T follicular helper cell (primary cell): ENCODE data around the gene MYRIP.

Source experiments
- DNase-seq: peaks from one replicate; pipeline ENCODE4 v3.0.0-alpha.2; 2020; ENCODE audit warnings: low read depth

The MYRIP gene

GRCh38 chr3:40189118-40189517, 379.7 kb downstream of the MYRIP start:
- no peak for DNase-seq

DNA sequence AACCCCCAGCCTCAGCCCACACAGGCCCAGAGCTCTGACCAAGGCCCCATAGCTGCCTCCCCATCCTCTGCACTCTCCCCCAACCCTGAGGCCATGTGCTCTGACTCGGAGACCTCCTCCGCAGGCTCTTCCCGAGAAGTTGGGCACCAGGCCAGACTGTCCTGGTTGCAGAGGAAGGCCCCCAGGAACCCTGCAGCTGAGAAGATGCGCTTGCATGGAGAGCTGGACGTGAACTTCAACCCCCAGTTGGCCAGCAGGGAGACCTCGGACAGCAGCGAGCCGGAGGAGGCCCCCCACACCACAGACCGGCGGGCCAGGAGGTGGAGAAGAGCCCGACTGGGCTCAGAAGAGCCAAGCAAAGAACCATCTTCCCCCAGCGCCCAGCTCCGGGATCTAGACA, 380.6 kb downstream of the MYRIP start:
- no peak for DNase-seq

- no peak for DNase-seq
Observed at GRCh38 chr3:40191251-40191650, 381.8 kb downstream of the MYRIP start.

GRCh38 chr3:40191850-40192448, 382.5 kb downstream of the MYRIP start:
- DNase-seq: peak; percentile 20

GRCh38 chr3:40192628-40193027, 383.2 kb downstream of the MYRIP start:
- no peak for DNase-seq

- no peak for DNase-seq
Observed at GRCh38 chr3:40196966-40197365, 387.6 kb downstream of the MYRIP start.

- no peak for DNase-seq
Observed at GRCh38 chr3:40200692-40201316, 391.4 kb downstream of the MYRIP start.

- DNase-seq: no peak
Observed at GRCh38 chr3:40201770-40202169, 392.4 kb downstream of the MYRIP start.

- no peak for DNase-seq
Observed at GRCh38 chr3:40206522-40206921, 397.1 kb downstream of the MYRIP start.

DNA sequence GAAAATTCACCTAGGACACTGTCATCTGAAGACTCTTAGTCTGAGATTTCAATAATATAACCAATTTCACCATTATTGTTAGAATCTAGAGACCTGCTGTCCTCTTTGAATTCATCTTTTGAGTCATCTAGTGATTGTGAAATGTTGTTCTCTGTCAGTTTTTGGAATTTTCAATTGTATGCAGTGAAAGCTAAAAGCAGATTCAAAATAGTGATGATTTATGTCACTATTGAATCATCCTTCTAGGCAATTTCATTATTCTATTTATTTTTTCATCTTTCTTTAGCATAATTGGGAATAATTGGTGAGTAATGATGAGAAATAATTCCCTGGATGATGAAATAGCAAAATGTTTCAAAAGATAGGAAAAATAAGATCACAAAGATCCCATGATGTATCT, 398.4 kb downstream of the MYRIP start:
- no peak for DNase-seq

DNA sequence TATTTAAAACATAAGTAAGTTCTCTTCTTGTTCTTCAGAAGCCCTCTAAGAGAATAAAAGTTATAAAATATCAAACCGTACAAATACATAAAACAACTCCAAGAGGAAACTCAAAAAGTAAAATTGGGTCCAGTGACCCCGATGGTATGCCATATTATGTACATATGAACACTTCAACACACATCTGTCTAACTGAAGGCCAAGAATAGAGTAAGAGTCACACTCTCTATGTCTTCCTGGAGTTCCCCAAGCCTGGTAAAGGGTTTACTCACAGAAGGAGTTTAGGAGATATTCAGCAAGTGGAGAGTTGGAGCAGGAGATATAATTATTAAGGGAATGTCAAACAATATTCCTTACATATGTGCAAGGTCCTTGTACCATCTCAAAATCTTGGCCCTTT, 398.8 kb downstream of the MYRIP start:
- no peak for DNase-seq

- no peak for DNase-seq
Observed at GRCh38 chr3:40211579-40211978, 402.2 kb downstream of the MYRIP start.

GRCh38 chr3:40213556-40213955, 404.1 kb downstream of the MYRIP start:
- no peak for DNase-seq

DNA sequence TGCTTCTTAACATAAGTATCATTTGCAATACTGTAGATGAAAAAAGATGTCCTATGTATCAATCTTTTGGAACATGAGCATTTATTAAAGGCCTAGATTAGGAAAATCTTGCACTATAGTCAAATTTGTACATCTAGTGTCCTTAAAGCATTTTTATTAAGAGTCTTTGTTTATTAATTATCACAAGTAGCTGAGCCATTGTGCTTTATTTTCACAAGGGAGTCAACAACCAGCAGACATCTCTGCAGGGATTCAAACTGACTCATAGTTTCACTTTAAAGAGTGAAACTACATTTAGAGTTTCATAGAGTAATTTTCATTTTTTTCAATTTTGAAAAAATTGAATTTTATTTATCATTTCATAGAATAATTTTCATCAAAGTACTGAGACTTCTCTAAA, 405.6 kb downstream of the MYRIP start:
- DNase-seq: no peak

DNA sequence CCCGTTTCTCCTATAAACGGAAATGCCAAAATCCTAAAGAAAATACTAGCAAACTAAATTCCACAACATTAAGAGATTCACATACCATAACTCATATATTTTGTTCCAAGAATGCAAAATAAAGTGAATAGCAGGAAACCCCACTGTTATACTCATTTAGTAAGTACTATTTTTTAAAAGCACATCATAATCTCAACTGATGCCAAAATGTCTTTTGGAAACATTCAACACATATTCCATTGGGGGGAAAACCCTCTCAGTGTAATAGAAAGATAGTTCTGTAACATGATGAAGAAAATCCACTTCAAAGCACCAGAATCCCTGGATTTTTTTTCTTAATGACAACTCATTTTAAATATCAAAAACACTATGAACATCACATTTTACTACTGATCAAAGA, 407.1 kb downstream of the MYRIP start:
- DNase-seq: no peak

DNA sequence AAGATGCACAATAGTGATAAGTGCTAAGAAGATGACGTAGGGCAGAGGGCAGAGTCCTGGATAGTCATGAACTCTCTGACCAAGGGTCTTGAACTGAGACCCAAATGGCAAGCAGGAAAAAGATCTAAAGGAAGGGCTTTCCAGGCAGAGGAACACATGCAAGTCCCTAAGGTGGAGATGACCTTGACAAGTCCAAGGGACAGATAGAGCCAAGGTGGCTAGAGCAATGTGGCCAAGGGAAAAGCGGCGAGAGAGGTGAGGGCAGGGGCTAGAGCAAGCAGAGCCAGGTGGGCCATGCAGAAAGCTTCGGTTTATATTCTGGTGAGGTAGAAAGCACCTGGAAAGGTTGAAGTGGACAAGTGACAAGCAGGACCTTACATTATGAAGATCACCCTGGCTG, 414.4 kb downstream of the MYRIP start:
- DNase-seq: no peak

DNA sequence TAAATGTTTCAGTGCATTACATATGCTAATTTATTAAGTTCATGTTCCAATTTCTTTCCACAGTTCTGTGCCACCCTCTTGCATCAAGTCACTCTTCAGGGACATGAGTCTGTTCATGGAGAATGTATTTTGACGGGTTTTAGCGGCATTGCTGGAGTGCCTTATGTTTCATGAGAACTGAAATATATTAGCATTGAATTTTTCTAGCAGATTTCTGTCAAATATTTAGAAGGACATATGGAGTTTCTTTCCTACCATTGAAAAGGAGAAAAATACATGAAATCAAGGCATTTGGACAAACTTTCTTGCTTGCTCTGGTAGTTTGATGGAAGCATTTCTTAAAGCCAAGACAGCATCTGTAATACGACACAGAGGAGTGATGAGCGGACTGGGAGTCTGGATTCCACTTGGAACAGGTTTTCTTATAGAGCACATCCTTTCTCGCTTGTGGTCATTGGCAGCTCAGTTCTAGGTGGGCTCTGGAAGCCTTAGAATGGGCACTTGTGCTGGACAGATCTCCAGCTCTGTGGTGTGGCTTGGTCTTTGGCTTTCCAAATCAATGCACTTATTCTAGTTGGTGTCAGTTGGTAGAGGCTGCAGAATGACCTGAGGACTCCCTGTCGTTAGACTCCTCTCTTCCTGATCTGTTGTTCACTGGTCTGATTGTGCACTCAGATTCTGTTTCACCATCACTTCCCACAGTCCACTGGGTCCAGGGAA, 415.5 kb downstream of the MYRIP start:
- DNase-seq: no peak

- DNase-seq: no peak
Observed at GRCh38 chr3:40226636-40227035, 417.2 kb downstream of the MYRIP start.

GRCh38 chr3:40228792-40229350, 419.5 kb downstream of the MYRIP start:
- DNase-seq: no peak

- no peak for DNase-seq
Observed at GRCh38 chr3:40229386-40229785, 420.0 kb downstream of the MYRIP start.

DNA sequence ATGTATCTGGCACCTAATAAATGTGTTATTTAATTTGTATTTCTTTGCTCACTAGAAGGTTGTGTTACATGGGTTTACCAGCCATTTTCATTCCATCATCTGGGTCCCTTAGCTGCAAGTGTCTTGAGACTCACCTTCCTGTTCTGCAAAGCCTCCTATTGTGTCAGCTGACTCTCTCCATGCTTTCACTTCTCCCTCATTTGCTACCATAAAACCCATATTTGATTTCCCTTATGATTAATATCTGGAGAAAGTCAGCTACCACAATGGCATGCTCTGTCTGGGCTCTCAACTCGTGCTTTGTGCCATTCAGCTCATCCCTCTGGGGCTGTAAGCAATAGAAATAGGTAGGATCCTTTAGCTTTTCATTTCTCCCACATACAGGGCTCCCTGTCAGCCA, 420.6 kb downstream of the MYRIP start:
- no peak for DNase-seq

DNA sequence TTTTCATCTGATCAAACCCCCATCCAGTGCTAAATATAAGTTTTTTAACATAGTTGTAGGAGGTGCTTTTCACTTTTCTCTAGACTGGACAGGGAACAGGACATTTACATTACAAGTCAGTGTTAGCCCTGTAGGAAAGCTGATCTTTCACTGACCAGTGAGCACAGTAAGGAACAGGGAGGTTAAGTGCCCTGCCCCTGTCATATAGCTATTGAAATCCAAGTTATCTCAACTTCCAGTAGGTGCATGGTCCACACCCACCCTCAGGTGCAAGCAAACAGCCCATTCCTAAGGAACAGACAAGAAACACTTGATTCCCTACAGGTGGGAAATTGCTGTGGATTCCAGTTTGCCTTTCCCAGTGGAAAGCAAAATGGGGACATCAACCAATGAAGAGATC, 421.0 kb downstream of the MYRIP start:
- DNase-seq: no peak

- DNase-seq: no peak
Observed at GRCh38 chr3:40232626-40233025, 423.2 kb downstream of the MYRIP start.
